SK-N-MC (cell line): Measurements from ENCODE around the gene CNTLN.
"Not testable (repeated sequence)": the region's sequence is repeated elsewhere in the genome, so short reads cannot be mapped to it uniquely, and the experiment has no call there.

Experiments used
- EZH2 ChIP-seq: fragments of 200-600 bp; sonication (generic); IDR thresholded peaks from one replicate; pipeline ENCODE4 v1.6.1; 2017; ENCODE audit warnings: antibody characterized with exemption
- POLR2AphosphoS5 ChIP-seq: IDR thresholded peaks from 2 replicates; pipeline ENCODE4 v1.6.1; 2012; ENCODE audit warnings: mild to moderate bottlenecking, low read depth, low read length, borderline replicate concordance

DNA sequence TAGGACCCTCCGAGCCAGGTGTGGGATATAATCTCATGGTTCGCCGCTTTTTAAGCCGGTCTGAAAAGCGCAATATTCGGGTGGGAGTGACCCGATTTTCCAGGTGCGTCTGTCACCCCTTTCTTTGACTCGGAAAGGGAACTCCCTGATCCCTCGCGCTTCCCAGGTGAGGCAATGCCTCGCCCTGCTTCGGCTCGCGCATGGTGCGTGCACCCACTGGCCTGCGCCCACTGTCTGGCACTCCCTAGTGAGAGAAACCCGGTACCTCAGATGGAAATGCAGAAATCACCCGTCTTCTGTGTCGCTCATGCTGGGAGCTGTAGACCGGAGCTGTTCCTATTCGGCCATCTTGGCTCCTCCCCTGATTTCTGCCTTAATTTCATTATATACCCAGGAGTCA is 155.8 kb downstream of the CNTLN start:
- TF ChIP-seq EZH2, POLR2AphosphoS5: not testable (repeated sequence)
